NCI-H1092 treated with DMSO at 0.1 percent for 48 hours (cell line): ENCODE results near the gene ABCA1.
"Not testable (repeated sequence)": the region's sequence is repeated elsewhere in the genome, so short reads cannot be mapped to it uniquely, and the experiment has no call there.

Experiments
- DNase-seq: peaks from one replicate; lab custom pipeline; 2025; lab: John Stamatoyannopoulos, UW

Gene ABCA1

GRCh38 chr9:104798209-104798995 lies 129.6 kb downstream of the ABCA1 start:
- DNase-seq: no peak

- no peak for DNase-seq
Measured at GRCh38 chr9:104795857-104796256, 132.1 kb downstream of the ABCA1 start.

GRCh38 chr9:104795082-104795481 lies 132.9 kb downstream of the ABCA1 start:
- no peak for DNase-seq

GRCh38 chr9:104794070-104794469 lies 133.9 kb downstream of the ABCA1 start:
- no peak for DNase-seq

GRCh38 chr9:104788251-104788650 lies 139.7 kb downstream of the ABCA1 start:
- no peak for DNase-seq

GRCh38 chr9:104787306-104788015 lies 140.5 kb downstream of the ABCA1 start:
- no peak for DNase-seq

- no peak for DNase-seq
Measured at GRCh38 chr9:104786293-104786692, 141.7 kb downstream of the ABCA1 start.

- DNase-seq: no peak
Measured at GRCh38 chr9:104784098-104784497, 143.9 kb downstream of the ABCA1 start.

- DNase-seq: no peak
Measured at GRCh38 chr9:104783588-104783987, 144.4 kb downstream of the ABCA1 start.

- DNase-seq: no peak
Measured at GRCh38 chr9:104780796-104781395, 147.1 kb downstream of the ABCA1 start.

GRCh38 chr9:104779946-104780535 lies 147.9 kb downstream of the ABCA1 start:
- no peak for DNase-seq

GRCh38 chr9:104779334-104779733 lies 148.6 kb downstream of the ABCA1 start:
- no peak for DNase-seq

GRCh38 chr9:104778802-104779201 lies 149.2 kb downstream of the ABCA1 start:
- no peak for DNase-seq

- no peak for DNase-seq
Measured at GRCh38 chr9:104776797-104777196, 151.2 kb downstream of the ABCA1 start.

GRCh38 chr9:104775976-104776375 lies 152.0 kb downstream of the ABCA1 start:
- no peak for DNase-seq

GRCh38 chr9:104775574-104775936 lies 152.4 kb downstream of the ABCA1 start:
- no peak for DNase-seq

- DNase-seq: no peak
Measured at GRCh38 chr9:104774831-104775573, 153.0 kb downstream of the ABCA1 start.

- DNase-seq: no peak
Measured at GRCh38 chr9:104774132-104774531, 153.8 kb downstream of the ABCA1 start.

- DNase-seq: no peak
Measured at GRCh38 chr9:104772714-104773510, 155.0 kb downstream of the ABCA1 start.

GRCh38 chr9:104769655-104770054 lies 158.3 kb downstream of the ABCA1 start:
- DNase-seq: no peak

- DNase-seq: not testable (repeated sequence)
Measured at GRCh38 chr9:104769029-104769428, 158.9 kb downstream of the ABCA1 start.
